H1 (cell line): ENCODE results near the gene IQCF5. TPM values are rescaled to one million over a fixed set of nuclear protein-coding genes. Genes with fewer than 3 reads are reported as not detected.

Source experiments
- CTCF ChIA-PET: fragments of 300-600 bp; sonication (Branson Sonifier 250); formaldehyde crosslinking; loops from one replicate; lab custom pipeline; 2021; ENCODE audit not compliant: partially characterized antibody; lab: Charles Lee
- POLR2A ChIA-PET: fragments of 300-600 bp; sonication (Branson Sonifier 250); formaldehyde crosslinking; loops from one replicate; lab custom pipeline; 2021; ENCODE audit warnings: inconsistent platforms; ENCODE audit not compliant: partially characterized antibody; lab: Charles Lee
- DNase-seq, 2 experiments: peaks; one replicate each; pipeline versions ENCODE4 v3.0.0 to v3.0.0-alpha.2; 2010 to 2022; ENCODE audit warnings: low spot score in 2 of 2, low read depth in 1 of 2, mixed read lengths in 1 of 2
- FAIRE-seq: peaks from 2 replicates; lab custom pipeline; 2011; peaks lifted over from hg19 to GRCh38; lab: Jason Lieb, UNC
- H2AFZ ChIP-seq: 2 replicates; pipeline ENCODE4 v1.8.1; 2012; ENCODE audit warnings: low read length, inconsistent platforms
- H2AK5ac ChIP-seq: 2 replicates; pipeline ENCODE4 v1.6.1; 2013; ENCODE audit warnings: low read depth, low read length
- H2BK120ac ChIP-seq: replicated peaks from 2 replicates; pipeline ENCODE3; 2013; ENCODE audit warnings: low read depth, low read length, inconsistent platforms
- H2BK12ac ChIP-seq: 2 replicates; pipeline ENCODE4 v1.6.1; 2013; ENCODE audit warnings: low read depth, low read length
- H2BK15ac ChIP-seq: 2 replicates; pipeline ENCODE4 v1.6.1; 2013; ENCODE audit warnings: low read length
- H2BK20ac ChIP-seq: 2 replicates; pipeline ENCODE4 v1.6.1; 2013; ENCODE audit warnings: low read length
- H2BK5ac ChIP-seq: 2 replicates; pipeline ENCODE4 v1.6.1; 2013; ENCODE audit warnings: low read depth, low read length
- H3K14ac ChIP-seq: 2 replicates; pipeline ENCODE4 v1.6.1; 2013; ENCODE audit warnings: inconsistent platforms; ENCODE audit not compliant: insufficient read length
- H3K18ac ChIP-seq: 2 replicates; pipeline ENCODE4 v1.6.1; 2013; ENCODE audit warnings: low read length; ENCODE audit errors: extremely low read depth
- H3K23ac ChIP-seq: 2 replicates; pipeline ENCODE4 v1.6.1; 2013; ENCODE audit warnings: inconsistent platforms; ENCODE audit not compliant: insufficient read length
- H3K23me2 ChIP-seq: 2 replicates; pipeline ENCODE4 v1.6.1; 2013; ENCODE audit warnings: low read depth, low read length
- H3K27ac ChIP-seq: 2 replicates; pipeline ENCODE4 v1.6.1; 2011; ENCODE audit warnings: low read depth, low read length, inconsistent platforms
- H3K27me3 ChIP-seq, 4 experiments: replicated peaks in 1 of 4; 1 replicate in 1 of 4; 2 replicates in 3 of 4; pipeline versions ENCODE4 v1.6.1 to v1.8.1; 2011 to 2013; ENCODE audit warnings: low read length in 3 of 4, mild to moderate bottlenecking in 3 of 4, inconsistent platforms in 2 of 4, mixed read lengths in 2 of 4, moderate library complexity in 1 of 4; ENCODE audit not compliant: control insufficient read depth in 3 of 4, insufficient read depth in 3 of 4; ENCODE audit errors: extremely low read depth in 1 of 4
- H3K36me3 ChIP-seq, 4 experiments: 2 replicates each; pipeline versions ENCODE4 v1.6.1 to v1.8.1; 2011 to 2013; ENCODE audit warnings: mild to moderate bottlenecking in 4 of 4, low read length in 3 of 4, moderate library complexity in 2 of 4, control low read depth in 1 of 4, inconsistent platforms in 1 of 4; ENCODE audit not compliant: insufficient read depth in 4 of 4, control insufficient read depth in 2 of 4
- H3K4ac ChIP-seq: replicated peaks from 2 replicates; pipeline ENCODE3; 2013; ENCODE audit warnings: low read length, low read depth, mixed read lengths, inconsistent platforms; ENCODE audit not compliant: insufficient read length
- H3K4me1 ChIP-seq, 4 experiments: replicated peaks in 1 of 4; 1 replicate in 1 of 4; 2 replicates in 3 of 4; pipeline versions ENCODE4 v1.6.1 to v1.8.1; 2011 to 2013; ENCODE audit warnings: low read length in 3 of 4, inconsistent platforms in 2 of 4, mixed read lengths in 1 of 4; ENCODE audit not compliant: insufficient read depth in 4 of 4, control insufficient read depth in 3 of 4
- H3K4me2 ChIP-seq, 2 experiments: 2 replicates each; pipeline versions ENCODE4 v1.6.1 to v1.8.1; 2011 to 2013; ENCODE audit warnings: low read depth in 2 of 2, low read length in 2 of 2, control low read depth in 1 of 2, inconsistent platforms in 1 of 2, mild to moderate bottlenecking in 1 of 2; ENCODE audit not compliant: insufficient read depth in 1 of 2
- H3K4me3 ChIP-seq, 4 experiments: fragments of 200-600, 300-600 bp in 1 of 4; sonication (generic), shearing (Covaris generic), sonication (Bioruptor Twin) in 1 of 4; 2 replicates each; pipeline versions ENCODE4 v1.5.1 to v1.8.1; 2011 to 2016; ENCODE audit warnings: low read length in 4 of 4, low read depth in 3 of 4, control low read depth in 2 of 4, inconsistent platforms in 2 of 4, mild to moderate bottlenecking in 2 of 4, mixed read lengths in 1 of 4, moderate library complexity in 1 of 4; ENCODE audit not compliant: insufficient read depth in 2 of 4; ENCODE audit errors: extremely low read depth in 1 of 4
- H3K56ac ChIP-seq: replicated peaks from 2 replicates; pipeline ENCODE3; 2013; ENCODE audit warnings: low read depth, mild to moderate bottlenecking, mixed read lengths, low read length, inconsistent platforms; ENCODE audit not compliant: insufficient read length
- H3K79me1 ChIP-seq: 2 replicates; pipeline ENCODE4 v1.6.1; 2013; ENCODE audit warnings: low read depth, low read length, control low read depth
- H3K79me2 ChIP-seq, 2 experiments: 2 replicates each; pipeline versions ENCODE4 v1.6.1 to v1.8.1; 2012 to 2013; ENCODE audit warnings: low read length in 2 of 2, mild to moderate bottlenecking in 2 of 2, inconsistent platforms in 1 of 2; ENCODE audit not compliant: insufficient read depth in 2 of 2, control insufficient read depth in 1 of 2
- H3K9ac ChIP-seq, 4 experiments: replicated peaks in 1 of 4; 1 replicate in 1 of 4; 2 replicates in 3 of 4; pipeline versions ENCODE4 v1.6.1 to v1.8.1; 2011 to 2013; ENCODE audit warnings: low read depth in 3 of 4, low read length in 3 of 4, control low read depth in 2 of 4, mild to moderate bottlenecking in 2 of 4, moderate library complexity in 2 of 4, inconsistent platforms in 1 of 4; ENCODE audit errors: extremely low read depth in 1 of 4
- H3K9me3 ChIP-seq, 2 experiments: 2 replicates each; pipeline versions ENCODE4 v1.6.1 to v1.8.1; 2012 to 2013; ENCODE audit warnings: mild to moderate bottlenecking in 2 of 2, moderate library complexity in 2 of 2, control low read depth in 1 of 2, inconsistent platforms in 1 of 2, low read depth in 1 of 2, low read length in 1 of 2, mixed read lengths in 1 of 2; ENCODE audit not compliant: insufficient read depth in 2 of 2
- H4K20me1 ChIP-seq, 2 experiments: replicated peaks in 1 of 2; 2 replicates each; pipeline versions ENCODE3 to v1.8.1; 2011 to 2013; ENCODE audit warnings: inconsistent platforms in 2 of 2, low read length in 2 of 2, mild to moderate bottlenecking in 1 of 2; ENCODE audit not compliant: insufficient read depth in 2 of 2, control insufficient read depth in 1 of 2
- H4K5ac ChIP-seq: 2 replicates; pipeline ENCODE4 v1.6.1; 2013; ENCODE audit warnings: low read length, low read depth, mixed read lengths, inconsistent platforms; ENCODE audit not compliant: insufficient read length
- H4K8ac ChIP-seq: 2 replicates; pipeline ENCODE4 v1.8.0; 2013; ENCODE audit warnings: mild to moderate bottlenecking, moderate library complexity, low read length, inconsistent platforms; ENCODE audit not compliant: insufficient read depth; ENCODE audit errors: extremely low read depth
- H4K91ac ChIP-seq: replicated peaks from 2 replicates; pipeline ENCODE3; 2013; ENCODE audit warnings: low read length, mixed read lengths, inconsistent platforms; ENCODE audit not compliant: insufficient read length
- CREB1 ChIP-seq: IDR thresholded peaks from 2 replicates; pipeline ENCODE4 v1.6.1; 2012; ENCODE audit warnings: inconsistent platforms
- EZH2 ChIP-seq: fragments of 200-600 bp; sonication (generic); IDR thresholded peaks from 2 replicates; pipeline ENCODE4 v1.7.1; 2012; ENCODE audit warnings: low read depth, mild to moderate bottlenecking, moderate library complexity, low read length, inconsistent platforms; ENCODE audit not compliant: severe bottlenecking
- SUZ12 ChIP-seq: fragments of 200-600 bp; sonication (generic); IDR thresholded peaks from 2 replicates; pipeline ENCODE4 v1.6.1; 2012; ENCODE audit warnings: mild to moderate bottlenecking, inconsistent platforms, low read length, moderate library complexity, mixed read lengths
- ZNF274 ChIP-seq: IDR thresholded peaks from 2 replicates; pipeline ENCODE4 v1.7.0; 2012; ENCODE audit warnings: low read length, borderline replicate concordance; ENCODE audit errors: extremely low read depth
- WGBS, 2 experiments: shearing (Covaris generic) in 1 of 2; methylation state at CpG; one replicate each; pipeline versions ENCODE4 v1.1.6 to v1.1.7; 2013 to 2015; ENCODE audit warnings: low lambda C conversion rate in 2 of 2, mixed read lengths in 2 of 2, inconsistent platforms in 1 of 2, low coverage in 1 of 2, missing lambda C conversion rate in 1 of 2; ENCODE audit not compliant: insufficient replicate concordance in 2 of 2, insufficient coverage in 1 of 2, insufficient read length in 1 of 2; ENCODE audit errors: extremely low coverage in 1 of 2, missing lambda C conversion rate in 1 of 2; 5-methylcytosine and 5-hydroxymethylcytosine counted together
- long read RNA-seq, 2 experiments: library from RNA in 1 of 2; library from capped mRNA in 1 of 2; stranded (forward); transcript quantifications; one replicate each; pipeline ENCODE4 v2.0.0, GENCODE V29; 2021; ENCODE audit warnings: inconsistent platforms in 1 of 2
- polyA minus RNA-seq, 3 experiments: library from RNA; depleted of rRNA, polyadenylated mRNA; stranded (reverse); fragments of >200 nt; gene quantifications; 1 replicate in 2 of 3; 2 replicates in 1 of 3; pipeline ENCODE4 v1.2.3, GENCODE V29; 2011
- polyA plus RNA-seq, 7 experiments: library from polyadenylated mRNA; depleted of rRNA in 3 of 7; stranded (reverse) in 5 of 7; unstranded in 2 of 7; fragments of >200 nt in 5 of 7; fragments of 200-250 nt in 2 of 7; gene quantifications; 1 replicate in 5 of 7; 2 replicates in 1 of 7; 4 replicates in 1 of 7; pipeline versions ENCODE4 v1.2.1 to v1.2.3, GENCODE V29; 2011 to 2013; ENCODE audit warnings: missing spikeins in 2 of 7, mixed read lengths in 2 of 7
- total RNA-seq: library from RNA; stranded (reverse); fragmentation: NEBNext Ultra II Directional; extraction: Animal tissue kit (Norgen Biotek cat#: 25700); gene quantifications from 2 replicates; pipeline ENCODE4 v1.2.1, GENCODE V29; 2021

Gene IQCF5
- not detected in 2 replicates for total RNA-seq
- not detected in 2 replicates for polyA plus RNA-seq (2011; rRNA removed)
- polyA plus RNA-seq (2011; cell fraction: cytosol; rRNA removed) = not detected
- not detected for polyA plus RNA-seq (2011; cell fraction: nucleus; rRNA removed)
- polyA plus RNA-seq (2012, experiment 1 of 2) = not detected in 4 replicates
- polyA plus RNA-seq (2012, experiment 2 of 2) = not detected
- not detected for polyA plus RNA-seq (2013, experiment 1 of 2)
- not detected for polyA plus RNA-seq (2013, experiment 2 of 2)
- polyA minus RNA-seq (2011; rRNA and poly(A)+ RNA removed) = not detected in 2 replicates
- polyA minus RNA-seq (2011; cell fraction: cytosol; rRNA and poly(A)+ RNA removed) = not detected
- polyA minus RNA-seq (2011; cell fraction: nucleus; rRNA and poly(A)+ RNA removed) = not detected
- long read RNA-seq, experiment 1 = 0 reads
- long read RNA-seq, experiment 2 = 0 reads

GRCh38 chr3:51875501-51875900 is at the start of gene IQCF5:
TSS of gene IQCF5 (minus strand) at chr3:51875601. CDS start at chr3:51875531, 70 bp downstream.
- TF ChIP-seq SUZ12 (no peak), CREB1 (0 out of 2 replicates have a peak, but pooled peaks have one; percentile 38), EZH2 (no peak), ZNF274 (no peak)
- TF ChIP-seq, all 59 proteins: peak for 1
- no peak within 1 kb of the TSS for H3K4me3 ChIP-seq
- no peak for FAIRE-seq
- WGBS, 2 experiments = 100% methylated on average over 4 of the region's 4 CpGs; no CpG with 5 or more reads in 1 of the 2 experiments
- no peaks in the 10 kb centered on the region for H3K27me3 ChIP-seq
- H2BK20ac ChIP-seq = no peak within 1 kb of the TSS
- no peak within 1 kb of the TSS for H4K8ac ChIP-seq
- H3K36me3 ChIP-seq = no peaks in the 10 kb centered on the region
- H3K4ac ChIP-seq = no peak within 1 kb of the TSS
- no peak within 1 kb of the TSS for H2AK5ac ChIP-seq
- H4K5ac ChIP-seq = no peak within 1 kb of the TSS
- no peak within 1 kb of the TSS for H3K56ac ChIP-seq
- ChIA-PET POLR2A (interaction anchor here (1.3 to 1.8 kb wide), 2 partner anchors 93 to 120 kb away, joined by 3 to 5 read pairs; partner anchors contain the start of genes PCBP4 and RPL29), CTCF (interaction anchor here (0.5 to 1.4 kb wide), 2 partner anchors 56 to 1212 kb away, joined by 3 to 4 read pairs; no protein-coding TSS in a partner anchor)
- H3K4me1 ChIP-seq = no peaks in the 10 kb centered on the region
- H3K18ac ChIP-seq = no peak within 1 kb of the TSS
- H2AFZ ChIP-seq = 0 out of 2 replicates have a peak within 1 kb of the TSS, but pooled peaks have one; percentile 11
- no peak for DNase-seq
- no peak within 1 kb of the TSS for H3K23ac ChIP-seq
- no peak within 1 kb of the TSS for H2BK5ac ChIP-seq
- no peak within 1 kb of the TSS for H2BK120ac ChIP-seq
- no peak within 1 kb of the TSS for H4K91ac ChIP-seq
- H3K79me2 ChIP-seq = no peaks in the 10 kb centered on the region
- no peak within 1 kb of the TSS for H3K14ac ChIP-seq
- H3K27ac ChIP-seq = no peak within 1 kb of the TSS
- no peaks in the 10 kb centered on the region for H4K20me1 ChIP-seq
- H3K79me1 ChIP-seq = no peaks in the 10 kb centered on the region
- H2BK12ac ChIP-seq = no peak within 1 kb of the TSS
- H3K9ac ChIP-seq = no peak within 1 kb of the TSS
- no peak within 1 kb of the TSS for H3K4me2 ChIP-seq
- H3K9me3 ChIP-seq = no peaks in the 10 kb centered on the region
- H2BK15ac ChIP-seq = 0 out of 2 replicates have a peak within 1 kb of the TSS, but pooled peaks have one; percentile 14
- H3K23me2 ChIP-seq = no peaks in the 10 kb centered on the region
